ENCODE data around the gene NES. TPM values are rescaled to one million over a fixed set of nuclear protein-coding genes. Genes with fewer than 3 reads are reported as not detected.

The NES gene
- total RNA-seq, 4 donors from 2014 or later: 17.4 to 76.4 (median 27.7) TPM

- ATAC-seq (ENCODE audit: low FRiP score): no peak
- no peak for DNase-seq (ENCODE audit: low spot score)
- no peak for TF ChIP-seq CTCF (IDR thresholded peaks at IDR 0.05)
Measured at GRCh38 chr1:156670791-156671190, 6.4 kb downstream of the NES start.

- DNase-seq (ENCODE audit: low spot score): no peak
- TF ChIP-seq CTCF (IDR thresholded peaks at IDR 0.05): no peak
- no peak for ATAC-seq (ENCODE audit: low FRiP score)
Measured at GRCh38 chr1:156670359-156670758, 6.8 kb downstream of the NES start.

- DNase-seq (ENCODE audit: low spot score) (no peak), ATAC-seq (ENCODE audit: low FRiP score) (no peak)
- no peak for TF ChIP-seq CTCF (IDR thresholded peaks at IDR 0.05)
Measured at GRCh38 chr1:156669794-156670193, 7.4 kb downstream of the NES start.

- ATAC-seq (ENCODE audit: low FRiP score) (no peak), DNase-seq (ENCODE audit: low spot score) (no peak)
- TF ChIP-seq CTCF (IDR thresholded peaks at IDR 0.05): no peak
Measured at GRCh38 chr1:156668801-156669637, 8.2 kb downstream of the NES start.

GRCh38 chr1:156667968-156668709 is 9.1 kb downstream of the NES start:
- TF ChIP-seq CTCF (IDR thresholded peaks at IDR 0.05): no peak
- ATAC-seq (ENCODE audit: low FRiP score) (no peak), DNase-seq (ENCODE audit: low spot score) (no peak)

- no peak for ATAC-seq (ENCODE audit: low FRiP score)
- no peak for DNase-seq (ENCODE audit: low spot score)
Measured at GRCh38 chr1:156667610-156667967, 9.6 kb downstream of the NES start.

More at GRCh38 chr1:156667610-156667967, 9.6 kb downstream of the NES start:
- TF ChIP-seq CTCF (IDR thresholded peaks at IDR 0.05): no peak
